ENCODE results near the gene CCL8.

GRCh38 chr17:34351096-34351495, 31.9 kb downstream of the CCL8 start:
- TF ChIP-seq ZNF565 (CRISPR knock-in tag; conservative IDR thresholded peaks at IDR 0.05; ENCODE audit: low read depth) (no peak), ZNF70 (CRISPR knock-in tag; IDR thresholded peaks at IDR 0.05) (no peak), OSR1 (CRISPR knock-in tag; IDR thresholded peaks at IDR 0.05) (no peak), ZFP30 (CRISPR knock-in tag; IDR thresholded peaks at IDR 0.05) (no peak), TSHZ2 (CRISPR knock-in tag; IDR thresholded peaks at IDR 0.05) (no peak)
